K562 (cell line): ENCODE measurements around the gene PHF20. TPM values are rescaled to one million over a fixed set of nuclear protein-coding genes. Genes with fewer than 3 reads are reported as not detected.

ENCODE experiments used
- ATAC-seq: fragments of 200-7000 bp; cut with Tn5 transposase; 3 replicates; pipeline ENCODE4 v1.9.1; 2020; ENCODE audit warnings: moderate library complexity
- BruUV-seq: library from RNA; stranded (reverse); fragments of 400-500 nt; replicated peaks from 2 replicates; lab custom pipeline; 2021; lab: Mats Ljungman, UMichigan
- CTCF ChIA-PET: fragments of 300-600 bp; formaldehyde crosslinking; extraction: SDS; loops from one replicate; lab custom pipeline; 2021; ENCODE audit warnings: low intra/inter-chr PET ratio; lab: Yijun Ruan, JAX
- POLR2A ChIA-PET: fragments of 300-600, 350-650 bp; sonication (Branson Sonifier 250); formaldehyde crosslinking; extraction: SDS; loops from one replicate; lab custom pipeline; 2021; ENCODE audit warnings: antibody characterized with exemption, inconsistent platforms; lab: Yijun Ruan, JAX
- DNase-seq, 4 experiments: peaks; one replicate each; pipeline versions ENCODE4 v3.0.0 to v3.0.0-alpha.2; 2011 to 2018; ENCODE audit warnings: low spot score in 3 of 4, mixed read lengths in 3 of 4; ENCODE audit errors: extremely low read depth in 1 of 4
- FAIRE-seq: peaks from 2 replicates; lab custom pipeline; 2011; peaks lifted over from hg19 to GRCh38; lab: Jason Lieb, UNC
- H2AFZ ChIP-seq: 2 replicates; pipeline ENCODE4 v1.6.0; 2011; ENCODE audit warnings: low read depth, low read length, control low read depth, inconsistent platforms
- H3K27ac ChIP-seq: fragments of 200-600 bp; 3 replicates; pipeline ENCODE4 v1.8.0; 2011; ENCODE audit warnings: low read depth, mild to moderate bottlenecking, control low read depth, inconsistent platforms, low read length, moderate library complexity, mixed read lengths; ENCODE audit errors: extremely low read depth
- H3K27me3 ChIP-seq, 2 experiments: fragments of 300-600 bp in 1 of 2; 2 replicates in 1 of 2; 3 replicates in 1 of 2; pipeline versions ENCODE4 v1.6.0 to v1.8.0; 2011; ENCODE audit warnings: inconsistent platforms in 2 of 2, low read length in 2 of 2, mild to moderate bottlenecking in 1 of 2, mixed read lengths in 1 of 2, moderate library complexity in 1 of 2; ENCODE audit not compliant: control insufficient read depth in 2 of 2, insufficient read depth in 2 of 2
- H3K36me3 ChIP-seq: fragments of 300-600 bp; 3 replicates; pipeline ENCODE4 v1.8.0; 2011; ENCODE audit warnings: mild to moderate bottlenecking, low read length, inconsistent platforms; ENCODE audit not compliant: control insufficient read depth, insufficient read depth
- H3K4me1 ChIP-seq, 2 experiments: fragments of 200-600 bp in 1 of 2; replicated peaks in 1 of 2; 2 replicates in 1 of 2; 3 replicates in 1 of 2; pipeline versions ENCODE4 v1.5.1 to v1.8.0; 2011; ENCODE audit warnings: inconsistent platforms in 2 of 2, low read length in 2 of 2, mild to moderate bottlenecking in 1 of 2, mixed read lengths in 1 of 2, moderate library complexity in 1 of 2; ENCODE audit not compliant: control insufficient read depth in 2 of 2, insufficient read depth in 2 of 2
- H3K4me2 ChIP-seq: 2 replicates; pipeline ENCODE4 v1.6.1; 2011; ENCODE audit warnings: low read length, control low read depth, inconsistent platforms, mixed read lengths; ENCODE audit not compliant: insufficient read depth
- H3K4me3 ChIP-seq: fragments of 200-600 bp; sonication (generic), shearing (Covaris generic); 2 replicates; pipeline ENCODE4 v1.5.1; 2016; ENCODE audit warnings: control low read depth, inconsistent platforms
- H3K79me2 ChIP-seq: fragments of 200-600 bp; 3 replicates; pipeline ENCODE4 v1.8.0; 2011; ENCODE audit warnings: low read length, inconsistent platforms; ENCODE audit not compliant: control insufficient read depth, insufficient read depth
- H3K9ac ChIP-seq, 2 experiments: 2 replicates each; pipeline versions ENCODE4 v1.6.0 to v1.6.1; 2011; ENCODE audit warnings: low read depth in 2 of 2, low read length in 2 of 2, control low read depth in 1 of 2, inconsistent platforms in 1 of 2, mild to moderate bottlenecking in 1 of 2, mixed read lengths in 1 of 2; ENCODE audit not compliant: insufficient read depth in 1 of 2
- H3K9me1 ChIP-seq: one replicate; pipeline ENCODE4 v1.6.0; 2011; ENCODE audit warnings: inconsistent platforms, mild to moderate bottlenecking, low read length, moderate library complexity; ENCODE audit not compliant: control insufficient read depth, insufficient read depth
- H3K9me3 ChIP-seq: replicated peaks from 2 replicates; pipeline ENCODE4 v1.5.1; 2011; ENCODE audit warnings: low read depth, low read length, inconsistent platforms; ENCODE audit not compliant: control insufficient read depth, insufficient read depth
- H4K20me1 ChIP-seq: replicated peaks from 2 replicates; pipeline ENCODE4 v1.6.1; 2011; ENCODE audit warnings: low read length, inconsistent platforms, mixed read lengths; ENCODE audit not compliant: control insufficient read depth, insufficient read depth
- CEBPG ChIP-seq, 3 experiments: fragments of 200-800 bp in 1 of 3; sonication (Bioruptor generic) in 1 of 3; sonication (generic) in 1 of 3; formaldehyde crosslinking in 1 of 3; IDR thresholded peaks in 2 of 3; conservative IDR thresholded peaks in 1 of 3; 2 replicates each; pipeline versions ENCODE4 v1.6.1 to v1.8.0; 2016 to 2022; ENCODE audit warnings: missing compliant biosample characterization in 2 of 3, missing genetic modification characterization in 2 of 3, mild to moderate bottlenecking in 1 of 3, missing genetic modification reagents in 1 of 3
- HMGN3 ChIP-seq: IDR thresholded peaks from 2 replicates; pipeline ENCODE4 v1.6.1; 2011; ENCODE audit warnings: borderline replicate concordance, low read depth, mild to moderate bottlenecking, mixed read lengths, low read length; ENCODE audit not compliant: insufficient read length; ENCODE audit errors: extremely low read depth
- WGBS: fragments of 100-300 bp; shearing (Covaris generic); methylation state at CpG from one replicate; pipeline ENCODE4 v1.1.6; 2016; ENCODE audit warnings: low coverage, mixed read lengths; ENCODE audit not compliant: insufficient coverage; ENCODE audit errors: missing lambda C conversion rate; 5-methylcytosine and 5-hydroxymethylcytosine counted together
- in situ Hi-C: fragments of 300-500 bp; cut with MboI; formaldehyde crosslinking; loops from 4 replicates; pipeline ENCODE4 v1.15.0; 2018; ENCODE audit warnings: inconsistent platforms, mixed read lengths
- intact Hi-C: fragments of 100-400 bp; cut with micrococcal nuclease; formaldehyde crosslinking; loops from 2 replicates; pipeline ENCODE4 v1.14.2; 2022
- polyA plus RNA-seq, 8 experiments: library from polyadenylated mRNA; depleted of rRNA in 4 of 8; stranded (reverse) in 5 of 8; unstranded in 3 of 8; fragments of >200 nt; fragmentation: Nextera tagmentation in 2 of 8; fragmentation: Illumina TruSeq in 1 of 8; extraction: Ambion mirVana in 2 of 8; extraction: Trizol in 1 of 8; gene quantifications; 2 replicates each; pipeline versions ENCODE4 v1.2.1 to v1.2.3, GENCODE V29; 2011 to 2014; ENCODE audit warnings: inconsistent platforms in 1 of 8, missing spikeins in 1 of 8
- total RNA-seq, 7 experiments: library from RNA; depleted of rRNA in 6 of 7; stranded (reverse); fragments of >200 nt in 6 of 7; fragmentation: Illumina TruSeq in 2 of 7; extraction: Trizol in 2 of 7; gene quantifications; 2 replicates each; pipeline versions ENCODE4 v1.2.1 to v1.2.3, GENCODE V29; 2011 to 2021; ENCODE audit warnings: low replicate concordance in 1 of 7
- TF ChIP-seq, protein P1 (sequence below): fragments of 250-450 bp; sonication (Bioruptor Pico); IDR thresholded peaks from 2 replicates; pipeline ENCODE4 v1.8.0; 2022; ENCODE audit warnings: inconsistent platforms

Gene PHF20
- total and polyA plus RNA-seq, 9 of the 15 experiments (the other 6 are each of a cell fraction or from before 2014, with no cell fraction given) = 49.9 to 196 (median 70.7) TPM

DNA sequence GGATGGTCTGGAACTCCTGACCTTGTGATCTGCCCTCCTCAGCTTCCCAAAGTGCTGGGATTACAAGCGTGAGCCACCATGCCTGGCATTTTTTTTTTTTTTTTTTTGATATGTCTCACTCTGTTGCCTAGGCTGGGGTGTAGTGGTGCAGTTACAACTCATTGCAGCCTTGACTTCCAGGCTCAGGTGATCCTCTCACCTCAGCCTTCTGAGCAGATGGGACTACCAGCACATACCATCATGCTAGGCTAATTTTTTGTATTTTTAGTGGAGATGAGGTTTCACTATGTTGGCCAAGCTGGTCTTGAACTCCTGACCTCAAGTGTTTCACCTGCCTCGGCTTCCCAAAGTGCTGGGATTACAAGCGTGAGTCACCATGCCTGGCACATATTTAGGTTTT, 34.3 kb downstream of the PHF20 start:
- Histone ChIP-seq H3K27me3 (no peaks in the 10 kb centered on the region), H3K4me2 (no peak overlapping the region), H3K9ac (no peak overlapping the region), H3K27ac (no peak overlapping the region), H3K79me2 (peaks cover 15% of the 10 kb centered on the region; the same call in 2 of the 3 replicates), H4K20me1 (no peaks in the 10 kb centered on the region), H2AFZ (no peak overlapping the region), H3K36me3 (peaks cover 32% of the 10 kb centered on the region; the same call in 2 of the 3 replicates), H3K9me3 (no peaks in the 10 kb centered on the region), H3K4me3 (no peak overlapping the region), H3K9me1 (no peaks in the 10 kb centered on the region), H3K4me1 (no peaks in the 10 kb centered on the region; a peak in 1 of 5 replicates)
- CTCF ChIA-PET = no interaction called here
- ATAC-seq (no peak), FAIRE-seq (no peak), DNase-seq (no peak)
- TF ChIP-seq HMGN3 (no peak), CEBPG (CRISPR knock-in tag; IDR thresholded peaks at IDR 0.05) (no peak), CEBPG (tag; conservative IDR thresholded peaks at IDR 0.05 in 1 of 2, IDR thresholded peaks at IDR 0.05 in 1 of 2) (no peak)
- TF ChIP-seq, protein P1, sequence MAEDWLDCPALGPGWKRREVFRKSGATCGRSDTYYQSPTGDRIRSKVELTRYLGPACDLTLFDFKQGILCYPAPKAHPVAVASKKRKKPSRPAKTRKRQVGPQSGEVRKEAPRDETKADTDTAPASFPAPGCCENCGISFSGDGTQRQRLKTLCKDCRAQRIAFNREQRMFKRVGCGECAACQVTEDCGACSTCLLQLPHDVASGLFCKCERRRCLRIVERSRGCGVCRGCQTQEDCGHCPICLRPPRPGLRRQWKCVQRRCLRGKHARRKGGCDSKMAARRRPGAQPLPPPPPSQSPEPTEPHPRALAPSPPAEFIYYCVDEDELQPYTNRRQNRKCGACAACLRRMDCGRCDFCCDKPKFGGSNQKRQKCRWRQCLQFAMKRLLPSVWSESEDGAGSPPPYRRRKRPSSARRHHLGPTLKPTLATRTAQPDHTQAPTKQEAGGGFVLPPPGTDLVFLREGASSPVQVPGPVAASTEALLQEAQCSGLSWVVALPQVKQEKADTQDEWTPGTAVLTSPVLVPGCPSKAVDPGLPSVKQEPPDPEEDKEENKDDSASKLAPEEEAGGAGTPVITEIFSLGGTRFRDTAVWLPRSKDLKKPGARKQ = no peak
- 78% methylated on average over 3 of the region's 3 CpGs for WGBS
- POLR2A ChIA-PET = interaction anchor here (0.6 kb wide), 1 partner anchor 9 kb away, joined by 3 read pairs; no protein-coding TSS in a partner anchor
- BruUV-seq = no TSS peak
- intact Hi-C loops (no loop called here), in situ Hi-C loops (no loop called here)
